HepG2 (cell line): ENCODE data around the gene TAGAP.

Source experiments
- BRCA1 ChIP-seq: sonication (generic); formaldehyde crosslinking; IDR thresholded peaks from 2 replicates; pipeline ENCODE4 v1.4.0; 2020; ENCODE audit warnings: missing genetic modification reagents
- CTCF ChIP-seq: sonication (generic); formaldehyde crosslinking; IDR thresholded peaks from 2 replicates; pipeline ENCODE4 v1.5.0; 2020; ENCODE audit warnings: mild to moderate bottlenecking, missing genetic modification reagents, moderate library complexity
- ERF ChIP-seq: IDR thresholded peaks from 2 replicates; pipeline ENCODE4 v1.6.1; 2018; ENCODE audit warnings: missing biosample characterization, missing genetic modification reagents
- GLI4 ChIP-seq: sonication (generic); formaldehyde crosslinking; IDR thresholded peaks from 2 replicates; pipeline ENCODE4 v1.5.1; 2020; ENCODE audit warnings: missing genetic modification reagents, mild to moderate bottlenecking, moderate library complexity, borderline replicate concordance
- KLF9 ChIP-seq: IDR thresholded peaks from 2 replicates; pipeline ENCODE4 v1.6.1; 2016; ENCODE audit warnings: low read depth
- PCBP1 ChIP-seq: fragments of 200-400 bp; formaldehyde crosslinking; IDR thresholded peaks from 2 replicates; pipeline ENCODE4 v1.6.1; 2017; ENCODE audit warnings: mild to moderate bottlenecking, low read depth, low read length, borderline replicate concordance
- PHF8 ChIP-seq: sonication (generic); formaldehyde crosslinking; IDR thresholded peaks from 2 replicates; pipeline ENCODE4 v1.5.0; 2020; ENCODE audit warnings: missing genetic modification reagents
- POLR2A ChIP-seq, 2 experiments: IDR thresholded peaks; 2 replicates each; pipeline ENCODE4 v1.6.1; 2011; ENCODE audit warnings: low read depth in 2 of 2, low read length in 2 of 2, mild to moderate bottlenecking in 1 of 2, moderate library complexity in 1 of 2; ENCODE audit not compliant: insufficient read depth in 1 of 2
- RAD21 ChIP-seq: fragments of 450-650 bp; formaldehyde crosslinking; IDR thresholded peaks from 2 replicates; pipeline ENCODE4 v1.5.0; 2020; ENCODE audit warnings: mild to moderate bottlenecking
- SNRNP70 ChIP-seq: fragments of 200-400 bp; formaldehyde crosslinking; IDR thresholded peaks from 2 replicates; pipeline ENCODE4 v1.6.1; 2017; ENCODE audit warnings: mild to moderate bottlenecking, low read depth, low read length, moderate library complexity
- SSRP1 ChIP-seq: IDR thresholded peaks from 2 replicates; pipeline ENCODE4 v1.6.1; 2016; ENCODE audit warnings: control low read depth
- ZNF567 ChIP-seq: sonication (generic); formaldehyde crosslinking; IDR thresholded peaks from 2 replicates; pipeline ENCODE4 v1.8.1; 2023; ENCODE audit warnings: mild to moderate bottlenecking, missing genetic modification reagents, borderline replicate concordance
- ZNF589 ChIP-seq: sonication (generic); formaldehyde crosslinking; conservative IDR thresholded peaks from 2 replicates; pipeline ENCODE4 v1.8.0; 2022; ENCODE audit warnings: mild to moderate bottlenecking, moderate library complexity, missing genetic modification reagents
- TF ChIP-seq, protein P1 (sequence below): sonication (generic); formaldehyde crosslinking; conservative IDR thresholded peaks from 2 replicates; pipeline ENCODE4 v1.8.1; 2023; ENCODE audit warnings: missing genetic modification reagents

GRCh38 chr6:159036673-159037072, 8.1 kb downstream of the TAGAP start:
- TF ChIP-seq RAD21 = no peak
- TF ChIP-seq ZNF589 (CRISPR knock-in tag) = no peak
- no peak for TF ChIP-seq ZNF567 (CRISPR knock-in tag)
- TF ChIP-seq PHF8 (CRISPR knock-in tag) = no peak
- TF ChIP-seq PCBP1 = no peak
- no peak for TF ChIP-seq ERF (CRISPR knock-in tag)
- TF ChIP-seq BRCA1 = no peak
- TF ChIP-seq POLR2A (IDR thresholded peaks at IDR 0.05; ENCODE audit: insufficient read depth in 1 of 2, low read depth in 2 of 2, low read length in 2 of 2) = no peak
- TF ChIP-seq KLF9 (CRISPR knock-in tag) = no peak
- no peak for TF ChIP-seq SSRP1 (CRISPR knock-in tag)
- no peak for TF ChIP-seq SNRNP70
- no peak for TF ChIP-seq CTCF (CRISPR knock-in tag)
- TF ChIP-seq GLI4 = no peak
- TF ChIP-seq, protein P1, sequence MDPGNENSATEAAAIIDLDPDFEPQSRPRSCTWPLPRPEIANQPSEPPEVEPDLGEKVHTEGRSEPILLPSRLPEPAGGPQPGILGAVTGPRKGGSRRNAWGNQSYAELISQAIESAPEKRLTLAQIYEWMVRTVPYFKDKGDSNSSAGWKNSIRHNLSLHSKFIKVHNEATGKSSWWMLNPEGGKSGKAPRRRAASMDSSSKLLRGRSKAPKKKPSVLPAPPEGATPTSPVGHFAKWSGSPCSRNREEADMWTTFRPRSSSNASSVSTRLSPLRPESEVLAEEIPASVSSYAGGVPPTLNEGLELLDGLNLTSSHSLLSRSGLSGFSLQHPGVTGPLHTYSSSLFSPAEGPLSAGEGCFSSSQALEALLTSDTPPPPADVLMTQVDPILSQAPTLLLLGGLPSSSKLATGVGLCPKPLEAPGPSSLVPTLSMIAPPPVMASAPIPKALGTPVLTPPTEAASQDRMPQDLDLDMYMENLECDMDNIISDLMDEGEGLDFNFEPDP (CRISPR knock-in tag) = no peak
